SK-N-SH (cell line): ENCODE data around the gene CSNK2A2. TPM values are rescaled to one million over a fixed set of nuclear protein-coding genes. Genes with fewer than 3 reads are reported as not detected.

ENCODE experiments used
- CTCF ChIA-PET: fragments of 300-600, 350-600 bp; formaldehyde crosslinking; extraction: SDS; loops from one replicate; lab custom pipeline; 2021; lab: Yijun Ruan, JAX
- POLR2A ChIA-PET: fragments of 350-600 bp; sonication (Branson Sonifier 250); formaldehyde crosslinking; extraction: SDS; loops from one replicate; lab custom pipeline; 2020; ENCODE audit warnings: antibody characterized with exemption, inconsistent platforms; lab: Yijun Ruan, JAX
- DNase-seq: peaks from one replicate; pipeline ENCODE4 v3.0.0; 2012
- H2AFZ ChIP-seq: fragments of 200-600 bp; sonication (generic); 2 replicates; pipeline ENCODE4 v1.8.1; 2016; ENCODE audit warnings: antibody characterized with exemption, mild to moderate bottlenecking, low read depth
- H3F3A ChIP-seq: fragments of 200-600 bp; sonication (generic); replicated peaks from 2 replicates; pipeline ENCODE3; 2016; ENCODE audit warnings: antibody characterized with exemption, mild to moderate bottlenecking; ENCODE audit not compliant: insufficient read depth
- H3K27ac ChIP-seq, 2 experiments: fragments of 200-500 bp in 1 of 2; fragments of 200-600 bp in 1 of 2; sonication (Bioruptor generic) in 1 of 2; sonication (generic), shearing (Covaris generic) in 1 of 2; 2 replicates each; pipeline versions ENCODE4 v1.5.1 to v1.6.1; 2014 to 2016; ENCODE audit warnings: low read depth in 2 of 2, inconsistent platforms in 1 of 2, low read length in 1 of 2, mild to moderate bottlenecking in 1 of 2, mixed read lengths in 1 of 2
- H3K27me3 ChIP-seq: fragments of 200-600 bp; sonication (generic), shearing (Covaris generic); 2 replicates; pipeline ENCODE4 v1.6.1; 2016; ENCODE audit warnings: mixed run types; ENCODE audit not compliant: insufficient read depth
- H3K36me3 ChIP-seq, 2 experiments: fragments of 200-500 bp in 1 of 2; fragments of 200-600 bp in 1 of 2; sonication (Bioruptor generic) in 1 of 2; sonication (generic) in 1 of 2; replicated peaks in 1 of 2; 2 replicates each; pipeline versions ENCODE3 to v1.5.1; 2014 to 2016; ENCODE audit warnings: low read length in 1 of 2, mild to moderate bottlenecking in 1 of 2; ENCODE audit not compliant: insufficient read depth in 2 of 2, control insufficient read depth in 1 of 2
- H3K4me1 ChIP-seq, 2 experiments: fragments of 200-500 bp in 1 of 2; fragments of 200-600 bp in 1 of 2; sonication (Bioruptor generic) in 1 of 2; sonication (generic), shearing (Covaris generic) in 1 of 2; 2 replicates each; pipeline versions ENCODE4 v1.5.1 to v1.6.1; 2014 to 2016; ENCODE audit warnings: low read depth in 1 of 2, low read length in 1 of 2, mixed run types in 1 of 2; ENCODE audit not compliant: insufficient read depth in 2 of 2, control insufficient read depth in 1 of 2
- H3K4me2 ChIP-seq: fragments of 200-600 bp; sonication (generic), shearing (Covaris generic); 2 replicates; pipeline ENCODE4 v1.6.1; 2017; ENCODE audit warnings: mixed run types
- H3K4me3 ChIP-seq, 2 experiments: fragments of 200-500 bp in 1 of 2; fragments of 200-600 bp in 1 of 2; sonication (Bioruptor generic) in 1 of 2; sonication (generic), shearing (Covaris generic) in 1 of 2; 2 replicates each; pipeline versions ENCODE4 v1.5.1 to v1.8.1; 2014 to 2016; ENCODE audit warnings: low read depth in 2 of 2, inconsistent platforms in 1 of 2, low read length in 1 of 2, mild to moderate bottlenecking in 1 of 2, mixed read lengths in 1 of 2, moderate library complexity in 1 of 2
- H3K79me2 ChIP-seq: fragments of 200-600 bp; sonication (generic); 2 replicates; pipeline ENCODE4 v1.8.1; 2017; ENCODE audit warnings: mild to moderate bottlenecking; ENCODE audit not compliant: insufficient read depth
- H3K9ac ChIP-seq: fragments of 200-600 bp; sonication (generic); 2 replicates; pipeline ENCODE4 v1.6.1; 2017; ENCODE audit warnings: mixed run types
- H3K9me2 ChIP-seq: fragments of 200-600 bp; sonication (generic); 2 replicates; pipeline ENCODE4 v1.6.1; 2017; ENCODE audit warnings: mixed run types
- H3K9me3 ChIP-seq: fragments of 200-600 bp; sonication (generic); 2 replicates; pipeline ENCODE4 v1.6.1; 2017; ENCODE audit warnings: mixed run types, mild to moderate bottlenecking, moderate library complexity
- H4K20me1 ChIP-seq: fragments of 200-600 bp; sonication (generic); 2 replicates; pipeline ENCODE4 v1.6.1; 2017; ENCODE audit warnings: mild to moderate bottlenecking, mixed run types; ENCODE audit not compliant: insufficient read depth
- CHD2 ChIP-seq: fragments of 150-350 bp; IDR thresholded peaks from 2 replicates; pipeline ENCODE4 v1.6.1; 2018; ENCODE audit warnings: low read length; ENCODE audit not compliant: partially characterized antibody
- ELF1 ChIP-seq: IDR thresholded peaks from 2 replicates; pipeline ENCODE4 v1.4.0; 2012
- EP300 ChIP-seq, 2 experiments: IDR thresholded peaks; 2 replicates each; pipeline versions ENCODE4 v1.4.0 to v1.6.1; 2012; ENCODE audit warnings: borderline replicate concordance in 1 of 2, low read depth in 1 of 2, low read length in 1 of 2
- EZH2phosphoT487 ChIP-seq: fragments of 200-600 bp; sonication (generic); IDR thresholded peaks from 2 replicates; pipeline ENCODE4 v1.6.1; 2017; ENCODE audit warnings: low read depth, mixed run types, mild to moderate bottlenecking, antibody characterized with exemption, moderate library complexity, borderline replicate concordance
- FOXJ3 ChIP-seq: sonication (generic); formaldehyde crosslinking; IDR thresholded peaks from 2 replicates; pipeline ENCODE4 v1.5.1; 2020; ENCODE audit warnings: mild to moderate bottlenecking, missing genetic modification reagents
- GABPA ChIP-seq: IDR thresholded peaks from 2 replicates; pipeline ENCODE4 v1.4.0; 2012; ENCODE audit warnings: low read depth, mild to moderate bottlenecking
- GATA2 ChIP-seq: sonication (generic); formaldehyde crosslinking; IDR thresholded peaks from 2 replicates; pipeline ENCODE4 v1.5.0; 2020; ENCODE audit warnings: mild to moderate bottlenecking, missing genetic modification reagents
- JUND ChIP-seq: IDR thresholded peaks from 2 replicates; pipeline ENCODE4 v1.4.0; 2012
- MAX ChIP-seq: IDR thresholded peaks from 2 replicates; pipeline ENCODE4 v1.4.0; 2012; ENCODE audit warnings: low read depth
- MEF2A ChIP-seq: IDR thresholded peaks from 2 replicates; pipeline ENCODE4 v1.4.0; 2012; ENCODE audit warnings: low read depth, borderline replicate concordance
- MXI1 ChIP-seq: IDR thresholded peaks from 2 replicates; pipeline ENCODE4 v1.6.1; 2012; ENCODE audit warnings: mild to moderate bottlenecking, low read depth, low read length, improper control_type of control experiment
- NFIC ChIP-seq: IDR thresholded peaks from 2 replicates; pipeline ENCODE4 v1.4.0; 2012; ENCODE audit warnings: borderline replicate concordance
- NRF1 ChIP-seq: IDR thresholded peaks from 2 replicates; pipeline ENCODE4 v1.6.1; 2012; ENCODE audit warnings: low read depth, mild to moderate bottlenecking, low read length
- PBX3 ChIP-seq: IDR thresholded peaks from 2 replicates; pipeline ENCODE4; 2012
- POLR2AphosphoS5 ChIP-seq: IDR thresholded peaks from 2 replicates; pipeline ENCODE4 v1.6.1; 2012; ENCODE audit warnings: low read depth, low read length
- RCOR1 ChIP-seq: fragments of 150-350 bp; IDR thresholded peaks from 2 replicates; pipeline ENCODE4 v1.6.1; 2017; ENCODE audit warnings: antibody characterized with exemption, low read length
- RXRA ChIP-seq: IDR thresholded peaks from 2 replicates; pipeline ENCODE4 v1.4.0; 2012; ENCODE audit warnings: low read depth, mild to moderate bottlenecking, borderline replicate concordance
- SMC3 ChIP-seq: IDR thresholded peaks from 2 replicates; pipeline ENCODE4 v1.6.1; 2012; ENCODE audit warnings: low read depth, low read length, improper control_type of control experiment
- TAF1 ChIP-seq: IDR thresholded peaks from 2 replicates; pipeline ENCODE4 v1.6.1; 2012; ENCODE audit warnings: low read depth, mild to moderate bottlenecking, low read length, moderate library complexity, borderline replicate concordance
- TCF12 ChIP-seq: IDR thresholded peaks from 2 replicates; pipeline ENCODE4 v1.4.0; 2012
- YY1 ChIP-seq: IDR thresholded peaks from 2 replicates; pipeline ENCODE4 v1.4.0; 2012; ENCODE audit warnings: low read depth, mild to moderate bottlenecking
- ZBTB33 ChIP-seq: IDR thresholded peaks from 2 replicates; pipeline ENCODE4 v1.4.0; 2012; ENCODE audit warnings: low read depth, borderline replicate concordance
- WGBS: methylation state at CpG from one replicate; pipeline ENCODE4 v1.1.6; 2017; ENCODE audit warnings: low lambda C conversion rate; 5-methylcytosine and 5-hydroxymethylcytosine counted together
- polyA plus RNA-seq, 3 experiments: library from polyadenylated mRNA; depleted of rRNA; stranded (reverse); fragments of >200 nt; gene quantifications; 2 replicates each; pipeline ENCODE4 v1.2.3, GENCODE V29; 2012

The CSNK2A2 gene
- polyA plus RNA-seq, 1 of the 3 experiments (the other 2 are of a cell fraction): 25.8 TPM

GRCh38 chr16:58125781-58126335 is 72.0 kb downstream of the CSNK2A2 start:
- Histone ChIP-seq H3K36me3 (no peaks in the 10 kb centered on the region), H3K9me2 (no peaks in the 10 kb centered on the region), H2AFZ (no peak overlapping the region), H3K4me3 (no peak overlapping the region), H3K9me3 (no peaks in the 10 kb centered on the region), H3F3A (peaks cover 11% of the 10 kb centered on the region), H3K4me2 (no peak overlapping the region), H3K27me3 (no peaks in the 10 kb centered on the region), H3K4me1 (peaks cover 25 to 48% of the 10 kb centered on the region in 2 experiments), H4K20me1 (peaks cover 70% of the 10 kb centered on the region), H3K9ac (no peak overlapping the region), H3K27ac (no peak overlapping the region), H3K79me2 (peaks cover 78% of the 10 kb centered on the region)
- DNase-seq: no peak
- WGBS: 93% methylated on average over 10 of the region's 10 CpGs
- ChIA-PET CTCF (interaction anchor here (0.7 to 6.5 kb wide), 15 partner anchors 9 to 535 kb away, joined by 3 to 91 read pairs (median 4); partner anchors contain the start of genes MMP15 and USB1), POLR2A (no interaction called here)
- TF ChIP-seq TAF1 (no peak), ELF1 (no peak), POLR2AphosphoS5 (no peak), JUND (no peak), TCF12 (no peak), SMC3 (no peak), RXRA (no peak), YY1 (no peak), GATA2 (CRISPR knock-in tag) (no peak), CHD2 (no peak), MAX (no peak)

GRCh38 chr16:58125041-58125440 is 72.9 kb downstream of the CSNK2A2 start:
- peaks cover 78% of the 10 kb centered on the region for H4K20me1 ChIP-seq
- peaks cover 33 to 56% of the 10 kb centered on the region in 2 experiments for H3K4me1 ChIP-seq

More at GRCh38 chr16:58125041-58125440, 72.9 kb downstream of the CSNK2A2 start:
- Histone ChIP-seq H2AFZ (no peak overlapping the region), H3K9me2 (no peaks in the 10 kb centered on the region), H3F3A (peaks cover 11% of the 10 kb centered on the region), H3K4me2 (no peak overlapping the region), H3K27ac (no peak overlapping the region), H3K9ac (no peak overlapping the region), H3K9me3 (no peaks in the 10 kb centered on the region), H3K27me3 (no peaks in the 10 kb centered on the region), H3K79me2 (peaks cover 87% of the 10 kb centered on the region), H3K36me3 (no peaks in the 10 kb centered on the region), H3K4me3 (no peak overlapping the region)
- WGBS: 84% methylated on average over 4 of the region's 4 CpGs
- TF ChIP-seq TCF12: no peak
- TF ChIP-seq NRF1: no peak
- TF ChIP-seq CHD2: no peak
- no peak for TF ChIP-seq MXI1
- TF ChIP-seq ZBTB33: no peak
- TF ChIP-seq MEF2A: no peak
- no peak for TF ChIP-seq EZH2phosphoT487
- TF ChIP-seq EP300 (IDR thresholded peaks at IDR 0.05; ENCODE audit: borderline replicate concordance in 1 of 2, low read depth in 1 of 2, low read length in 1 of 2): no peak
- no peak for TF ChIP-seq RCOR1
- no peak for TF ChIP-seq GABPA
- no peak for TF ChIP-seq ELF1
- no peak for TF ChIP-seq TAF1
- no peak for TF ChIP-seq FOXJ3
- no peak for TF ChIP-seq NFIC
- TF ChIP-seq MAX: no peak
- no peak for TF ChIP-seq YY1
- TF ChIP-seq PBX3: no peak
- TF ChIP-seq POLR2AphosphoS5: no peak
- TF ChIP-seq JUND: no peak
- no peak for DNase-seq
- POLR2A ChIA-PET: no interaction called here
- CTCF ChIA-PET: interaction anchor here (0.6 to 6.5 kb wide), 7 partner anchors 91 to 615 kb away, joined by 3 to 91 read pairs (median 8); partner anchors contain the start of gene MMP15
